GM21825 (cell line): ENCODE measurements around the gene AXIN1.
"Not testable (repeated sequence)": the region's sequence is repeated elsewhere in the genome, so short reads cannot be mapped to it uniquely, and the experiment has no call there.

ENCODE experiments used
- ATAC-seq: cut with Tn5 transposase; IDR thresholded peaks from one replicate; pipeline ENCODE4 v1.9.1; 2021; ENCODE audit warnings: mild to moderate bottlenecking, moderate library complexity; ENCODE audit not compliant: unreplicated experiment

AXIN1 gene

DNA sequence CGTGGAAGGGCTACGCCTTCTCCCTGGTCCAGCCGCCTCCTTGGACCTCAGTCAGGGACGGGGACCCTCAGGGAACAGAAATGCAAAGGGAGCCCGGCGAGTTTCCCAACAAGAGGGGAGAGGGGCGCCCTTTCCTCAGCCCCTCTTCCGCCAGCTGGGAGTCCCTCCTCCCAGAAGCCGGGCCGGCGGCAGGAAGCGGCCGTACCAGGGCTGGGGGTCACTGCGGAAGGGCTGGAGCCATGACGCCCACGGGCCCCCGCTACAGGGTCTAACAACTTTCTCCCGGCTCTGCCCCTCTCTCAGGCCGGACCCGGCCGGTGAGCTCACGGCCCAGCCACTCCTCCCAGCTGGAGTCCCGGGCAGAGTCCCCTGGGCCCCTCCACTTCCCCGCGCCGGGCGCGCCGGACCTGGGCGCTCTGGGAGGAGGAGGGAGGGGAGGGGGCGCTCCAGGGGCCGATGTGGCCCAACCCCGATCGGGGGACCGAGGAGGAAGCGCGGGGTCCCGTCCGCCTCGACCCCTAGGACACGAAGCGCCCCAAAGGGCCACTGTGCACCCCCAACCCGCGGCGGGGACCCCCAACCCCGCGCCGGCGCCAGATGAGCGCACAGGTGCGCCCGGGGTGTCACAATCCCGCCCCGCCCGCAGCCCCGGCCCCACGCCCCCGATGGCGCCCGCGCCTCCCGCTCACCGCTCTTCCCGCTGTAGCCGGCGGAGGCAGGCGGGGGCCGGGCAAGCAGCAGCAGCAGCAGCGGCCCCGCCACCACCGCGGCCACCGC is 28.7 kb upstream of the AXIN1 start:
- peak; percentile 17 for ATAC-seq

DNA sequence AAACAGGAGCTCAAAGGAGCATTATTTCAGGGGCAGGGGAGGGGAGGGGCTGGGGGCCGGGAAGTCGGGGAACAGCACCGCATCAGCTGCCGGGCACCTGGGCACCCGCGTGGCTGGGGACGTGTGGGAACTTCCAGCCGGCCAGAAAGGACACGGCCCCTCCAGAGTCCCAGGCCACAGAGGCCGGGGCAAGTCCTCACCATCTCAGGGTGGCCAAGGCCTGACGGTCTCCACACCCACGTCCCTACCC is 28.2 kb upstream of the AXIN1 start:
- ATAC-seq: peak; percentile 2

DNA sequence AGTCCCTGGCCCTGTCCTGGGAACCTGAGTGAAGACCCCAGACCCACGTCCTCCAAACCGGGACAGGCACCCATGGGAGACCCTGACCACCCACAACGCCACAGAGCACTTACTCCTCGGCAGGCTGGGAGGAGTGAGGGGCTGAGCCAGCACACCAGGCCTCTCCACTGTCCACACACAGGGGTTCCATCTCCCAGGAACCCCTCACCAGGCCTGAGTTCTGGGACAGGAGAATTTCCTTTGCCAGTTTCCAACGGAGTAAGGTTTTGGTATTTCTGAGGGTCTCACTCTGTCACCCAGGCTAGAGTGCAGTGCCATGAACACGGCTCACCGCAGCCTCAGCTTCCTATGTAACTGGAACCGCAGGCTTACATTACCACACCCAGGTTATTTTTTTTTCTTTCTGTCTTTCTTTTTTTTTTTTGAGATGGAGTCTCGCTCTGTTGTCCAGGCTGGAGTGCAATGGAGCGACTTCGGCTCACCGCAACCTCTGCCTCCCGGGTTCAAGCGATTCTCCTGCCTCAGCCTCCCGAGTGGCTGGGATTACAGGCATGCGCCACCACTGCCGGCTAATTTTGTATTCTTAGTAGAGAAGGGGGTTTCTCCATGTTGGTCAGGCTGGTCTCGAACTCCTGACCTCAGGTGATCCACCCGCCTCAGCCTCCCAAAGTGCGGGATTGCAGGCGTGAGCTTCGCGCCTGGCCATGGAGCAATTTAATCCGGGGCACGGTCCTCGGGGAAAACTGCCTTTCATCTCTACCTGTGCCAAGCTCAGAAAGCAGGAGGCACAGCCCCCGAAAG is 27.6 kb upstream of the AXIN1 start:
- ATAC-seq: no peak

DNA sequence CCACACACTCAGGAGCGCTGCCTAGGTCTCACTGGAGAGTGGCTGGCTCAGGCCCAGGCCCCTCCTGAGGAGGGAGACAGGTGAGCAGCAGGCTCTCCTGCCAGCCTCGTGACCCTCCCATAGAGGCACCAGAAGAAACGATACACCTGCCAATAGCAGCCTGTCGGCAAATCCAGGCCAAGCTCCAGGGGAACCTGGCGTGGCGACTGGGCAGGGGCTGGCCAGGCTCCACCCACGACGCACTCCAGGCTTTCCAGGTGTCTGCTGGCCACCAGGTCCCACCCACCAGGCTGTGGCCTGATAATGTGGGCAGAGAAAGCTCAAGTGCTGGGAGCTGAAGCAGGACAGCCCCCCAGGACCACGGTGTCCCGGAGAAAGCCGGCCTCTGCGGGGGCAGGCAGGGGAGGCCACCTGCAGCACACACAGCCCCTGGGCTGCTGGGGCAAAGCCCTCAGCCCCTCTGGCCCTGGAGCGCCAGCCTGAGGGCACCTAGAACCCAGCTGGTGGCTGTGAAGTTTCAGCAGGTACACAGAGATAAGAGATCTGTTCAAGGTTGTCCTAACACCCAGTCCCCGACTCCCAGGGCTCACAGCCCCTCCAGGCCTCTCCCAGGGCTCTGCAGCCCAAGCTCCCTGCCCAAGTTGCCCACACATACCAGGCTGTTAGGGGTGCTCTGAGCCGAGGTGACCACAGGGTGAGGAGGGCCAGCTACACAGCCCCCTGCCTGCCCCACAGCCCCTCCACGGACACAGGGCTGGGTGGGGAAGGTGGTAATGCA is 26.8 kb upstream of the AXIN1 start:
- ATAC-seq: no peak

DNA sequence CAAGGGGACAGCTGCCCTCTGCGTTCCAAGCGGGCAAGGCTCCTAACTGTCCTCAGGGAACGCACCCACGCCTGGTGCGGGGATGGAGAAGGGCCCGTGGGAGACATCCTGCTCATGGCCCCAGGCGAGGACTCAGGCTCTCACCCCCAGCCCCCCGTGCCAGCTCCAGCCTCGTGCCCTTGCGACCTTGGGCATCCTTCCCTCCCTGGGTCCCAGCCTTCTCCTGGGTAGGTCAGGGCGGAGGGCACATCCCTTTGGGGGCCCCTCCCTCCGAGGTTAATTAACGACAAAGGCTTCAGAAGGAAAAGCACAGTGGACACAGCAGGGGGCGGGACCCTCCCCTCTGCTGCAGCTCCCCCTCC is 26.3 kb upstream of the AXIN1 start:
- ATAC-seq: no peak

DNA sequence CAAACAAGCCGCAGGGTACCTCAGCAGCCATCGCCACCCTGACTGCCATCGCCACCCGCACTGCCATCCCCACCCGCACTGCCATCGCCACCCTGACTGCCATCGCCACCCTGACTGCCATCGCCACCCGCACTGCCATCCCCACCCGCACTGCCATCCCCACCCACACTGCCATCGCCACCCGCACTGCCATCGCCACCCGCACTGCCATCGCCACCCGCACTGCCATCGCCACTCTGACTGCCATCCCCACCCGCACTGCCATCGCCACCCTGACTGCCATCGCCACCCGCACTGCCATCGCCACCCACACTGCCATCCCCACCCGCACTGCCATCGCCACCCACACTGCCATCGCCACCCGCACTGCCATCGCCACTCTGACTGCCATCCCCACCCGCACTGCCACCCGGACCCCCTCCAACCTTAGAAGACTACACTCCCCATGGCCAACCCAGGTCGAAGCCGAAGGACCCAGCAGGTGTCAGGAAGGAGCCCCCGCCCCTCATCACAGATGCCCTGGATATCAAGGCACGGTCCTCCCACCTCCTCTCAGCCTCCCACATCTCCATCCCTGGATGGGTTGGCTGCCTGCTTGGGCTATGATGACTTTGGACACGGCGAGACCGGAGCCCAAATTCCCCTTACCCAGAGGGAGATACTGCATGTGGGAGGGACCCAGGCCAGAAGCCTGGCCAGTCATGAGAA is 25.7 kb upstream of the AXIN1 start:
- ATAC-seq: not testable (repeated sequence)

DNA sequence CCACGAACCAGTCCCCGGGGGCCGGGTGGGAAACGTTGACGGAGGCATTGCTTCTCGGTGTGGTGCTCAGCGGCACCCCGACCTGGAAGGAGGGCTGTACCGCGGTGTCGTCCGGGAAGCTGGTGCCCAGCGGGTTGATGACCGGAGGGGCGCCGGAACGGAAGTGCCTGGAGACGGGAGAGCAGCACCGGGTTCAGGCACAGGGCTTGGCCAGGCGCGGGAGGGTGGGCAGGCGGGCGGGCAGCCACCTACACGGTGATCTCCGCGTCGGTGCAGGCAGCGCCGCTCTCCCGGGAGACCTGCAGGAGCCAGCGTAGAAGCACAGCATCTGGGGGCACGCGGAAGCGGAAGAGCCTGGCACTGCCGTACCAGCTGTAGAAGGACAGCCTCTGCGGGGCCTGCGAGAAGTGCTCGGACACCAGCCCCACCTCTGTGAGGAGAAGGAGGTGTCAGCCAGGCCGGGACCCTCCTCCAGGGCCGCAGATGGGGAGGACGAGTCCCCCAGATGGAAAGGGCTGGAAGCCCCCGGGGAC is 25.0 kb upstream of the AXIN1 start:
- ATAC-seq: no peak

DNA sequence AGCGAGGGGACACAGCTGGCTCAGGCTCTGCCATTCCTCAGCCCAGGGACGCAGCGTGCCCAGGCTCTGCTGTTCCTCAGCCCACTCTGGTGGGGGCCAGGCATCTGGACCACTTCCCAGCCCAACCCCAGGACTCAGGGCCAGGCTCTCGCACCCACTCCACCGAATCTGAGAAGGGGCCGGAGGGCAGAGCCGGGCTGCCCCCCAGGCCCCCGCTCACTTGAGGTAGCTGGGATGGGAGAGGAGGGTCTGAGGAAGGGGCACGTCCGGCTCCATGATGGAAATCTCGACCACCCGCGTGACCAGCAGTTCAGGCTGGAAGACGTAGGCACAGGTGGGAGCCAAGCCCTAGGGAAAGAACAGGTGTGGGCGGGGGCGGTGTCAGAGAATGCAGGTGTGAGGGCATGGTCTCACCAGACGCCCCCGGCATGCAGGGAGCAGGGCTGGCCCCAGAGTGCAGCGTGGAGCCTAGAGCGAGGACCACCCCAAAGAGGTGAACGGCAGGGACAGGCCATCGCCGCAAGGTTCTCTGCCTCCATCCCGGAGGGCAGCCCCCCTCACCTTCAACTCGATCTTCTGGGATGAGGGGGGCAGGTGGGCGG is 24.4 kb upstream of the AXIN1 start:
- no peak for ATAC-seq

DNA sequence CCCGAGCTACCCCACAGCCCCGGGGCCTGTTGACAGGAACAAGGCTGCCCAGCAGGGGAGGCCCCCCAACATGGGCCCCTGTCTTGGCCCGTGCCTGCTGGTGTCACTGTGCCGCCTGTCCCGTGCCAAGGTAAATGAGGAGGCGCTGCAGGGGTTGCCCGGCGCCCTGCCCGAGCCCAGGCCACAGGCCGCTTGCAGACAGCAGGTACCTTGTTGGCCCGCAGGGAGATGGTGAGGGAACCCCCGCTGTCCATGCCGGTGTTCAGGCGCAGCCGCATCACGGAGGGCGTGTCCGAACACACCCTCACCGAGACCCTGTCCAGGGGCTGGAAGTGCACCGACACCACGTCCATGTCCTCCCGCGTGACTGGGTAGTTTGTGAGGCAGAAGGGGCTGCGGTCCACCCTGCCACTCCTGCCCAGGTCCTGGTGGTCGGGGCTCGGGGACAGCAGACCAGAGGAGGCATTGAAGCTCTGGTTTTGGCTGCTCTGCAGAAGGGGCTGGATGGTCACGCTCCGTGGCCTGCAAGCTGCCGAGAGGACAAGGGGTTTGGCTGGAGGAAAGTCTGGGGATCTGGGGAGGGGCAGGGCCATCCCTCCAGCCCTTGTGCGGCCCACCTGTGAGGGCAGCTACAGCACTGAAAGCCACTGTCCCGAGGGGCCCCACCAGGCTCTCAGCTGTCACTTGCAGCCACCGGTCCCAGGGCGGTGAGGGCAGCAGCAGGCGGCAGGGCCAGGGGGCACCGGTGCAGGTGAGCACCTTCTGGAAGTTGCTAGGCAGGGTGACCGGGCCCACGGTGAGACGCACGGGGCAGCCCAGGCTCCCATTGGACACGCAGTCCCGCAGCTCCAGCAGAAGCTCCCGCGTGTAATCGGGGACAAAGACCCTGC is 23.6 kb upstream of the AXIN1 start:
- no peak for ATAC-seq

DNA sequence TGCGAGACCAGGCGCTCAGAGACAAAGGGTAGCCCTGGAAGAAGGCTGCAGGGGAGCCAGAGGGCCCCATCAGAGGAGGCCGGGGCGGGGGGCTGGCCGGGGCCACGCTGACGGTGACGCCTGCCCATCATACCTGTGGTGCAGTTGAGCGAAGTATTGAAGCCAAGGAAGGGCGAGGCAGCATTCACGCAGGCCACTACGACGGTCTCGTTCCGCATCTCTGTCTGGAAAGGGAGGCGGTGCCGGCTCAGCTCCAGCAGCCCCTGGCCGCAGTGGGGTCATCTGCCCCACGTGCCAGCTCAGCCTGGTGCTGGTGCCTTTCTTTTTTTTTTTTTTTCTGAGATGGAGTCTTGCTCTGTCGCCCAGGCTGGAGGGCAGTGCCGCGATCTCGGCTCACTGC is 22.7 kb upstream of the AXIN1 start:
- ATAC-seq: no peak

DNA sequence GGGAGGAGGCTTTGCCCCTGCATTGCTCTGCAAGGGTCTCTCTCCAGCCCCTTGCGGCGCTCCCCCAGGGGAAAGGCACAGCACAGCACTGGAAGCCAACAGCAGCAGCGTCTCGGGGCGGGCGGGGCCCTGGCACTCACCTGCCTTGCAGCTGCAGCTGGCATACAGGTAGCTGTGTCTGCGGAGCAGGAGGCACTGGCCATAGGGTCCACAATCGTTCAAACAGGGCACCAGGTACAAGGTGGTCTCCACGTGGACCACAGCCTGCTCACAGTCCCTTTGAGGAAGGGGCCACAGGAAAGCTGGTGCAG is 22.0 kb upstream of the AXIN1 start:
- ATAC-seq: no peak

DNA sequence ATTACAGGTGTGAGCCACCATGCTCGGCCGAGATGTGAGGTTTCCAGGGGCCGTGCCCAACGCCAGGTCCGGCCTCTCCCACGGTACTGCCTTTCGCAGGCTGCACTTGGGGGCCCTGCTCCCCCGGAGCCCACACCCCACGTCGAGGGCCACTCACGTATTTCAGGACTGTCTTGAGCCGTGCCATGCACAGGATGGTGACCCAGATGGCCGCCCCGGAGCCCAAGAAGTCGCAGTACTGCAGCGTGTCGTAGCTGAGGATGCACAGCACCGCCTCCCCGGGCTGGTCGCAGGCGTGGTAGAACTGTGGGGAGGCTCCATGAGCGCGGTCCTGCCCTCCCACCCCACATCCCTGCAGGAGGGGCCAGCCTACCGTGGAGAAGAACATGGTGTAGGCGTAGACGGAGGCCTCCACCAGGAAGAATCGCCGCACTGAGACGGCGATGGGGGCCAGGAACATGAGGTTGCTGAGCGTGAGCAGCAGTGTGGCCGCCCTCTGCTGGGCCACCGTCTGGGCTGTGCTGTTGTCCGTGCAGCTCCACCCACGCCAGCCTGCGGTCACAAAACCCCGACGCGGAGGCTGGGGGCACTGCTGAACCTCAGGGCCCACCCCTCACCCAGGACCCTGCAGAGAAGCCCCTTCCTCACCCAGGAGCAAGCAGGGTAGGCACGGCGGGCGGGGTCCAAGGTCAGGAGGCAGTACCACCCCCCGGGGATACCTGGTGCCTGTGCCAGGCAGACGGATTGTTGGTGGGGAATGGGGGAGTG is 21.5 kb upstream of the AXIN1 start:
- ATAC-seq: no peak

DNA sequence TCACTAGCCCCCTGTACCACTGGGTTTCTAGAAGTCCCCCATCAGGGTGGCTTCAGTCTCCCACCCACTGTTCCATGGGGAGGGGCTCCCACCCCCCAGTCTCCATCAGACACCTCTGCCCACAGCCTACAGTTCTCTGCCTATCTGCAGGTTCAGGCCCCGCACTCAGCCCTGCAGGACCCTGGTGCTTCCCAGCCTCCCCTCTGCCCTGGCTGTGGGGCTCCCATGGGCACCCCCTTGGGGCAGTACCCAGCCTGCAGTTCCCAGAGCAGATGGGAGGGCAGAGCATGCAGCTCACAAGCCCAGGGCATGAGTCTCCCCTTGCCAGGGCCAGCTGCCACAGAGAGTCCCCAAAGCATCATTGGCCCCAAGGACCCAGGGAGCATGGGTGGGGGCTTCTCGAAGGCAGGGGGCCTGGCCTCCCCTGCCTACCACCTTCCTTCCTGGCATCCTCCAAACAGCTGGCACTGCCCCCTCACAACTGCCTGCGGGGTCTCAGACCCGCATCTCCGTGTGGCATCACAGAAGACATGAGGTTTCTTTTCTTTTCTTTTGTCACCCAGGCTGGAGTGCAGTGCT is 20.6 kb upstream of the AXIN1 start:
- no peak for ATAC-seq

DNA sequence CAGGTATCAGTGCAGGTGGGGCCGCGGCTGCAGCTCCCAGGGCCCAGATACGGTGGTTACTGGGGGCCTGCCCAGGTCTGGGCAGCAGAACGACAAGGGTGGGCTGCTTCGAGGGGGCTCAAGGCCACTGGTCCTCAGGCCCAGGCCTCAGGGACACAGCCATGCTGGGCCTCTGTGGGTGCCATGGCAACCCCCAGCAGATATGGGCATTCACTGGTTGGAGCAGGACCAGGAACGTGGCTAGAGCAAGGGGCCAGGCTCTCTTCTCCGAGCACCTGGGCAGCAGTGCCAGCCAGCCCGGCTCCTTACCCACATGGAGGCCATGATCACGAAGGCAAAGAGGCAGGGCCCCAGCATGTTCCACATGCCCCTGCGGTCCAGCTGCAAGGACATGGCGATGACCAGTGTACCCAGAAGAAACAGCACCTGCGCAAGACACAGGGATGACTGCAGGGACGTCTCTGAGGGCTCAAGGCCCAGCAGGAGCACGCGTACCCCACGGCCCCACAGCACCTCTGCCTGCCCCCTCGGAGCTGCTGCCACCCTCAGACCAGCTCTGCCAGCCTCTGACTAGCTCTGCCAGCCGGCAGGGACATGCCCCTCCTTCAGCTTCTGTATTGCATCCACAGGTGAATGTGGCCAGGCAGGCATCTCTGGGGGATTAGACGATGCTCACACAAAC is 19.9 kb upstream of the AXIN1 start:
- no peak for ATAC-seq

DNA sequence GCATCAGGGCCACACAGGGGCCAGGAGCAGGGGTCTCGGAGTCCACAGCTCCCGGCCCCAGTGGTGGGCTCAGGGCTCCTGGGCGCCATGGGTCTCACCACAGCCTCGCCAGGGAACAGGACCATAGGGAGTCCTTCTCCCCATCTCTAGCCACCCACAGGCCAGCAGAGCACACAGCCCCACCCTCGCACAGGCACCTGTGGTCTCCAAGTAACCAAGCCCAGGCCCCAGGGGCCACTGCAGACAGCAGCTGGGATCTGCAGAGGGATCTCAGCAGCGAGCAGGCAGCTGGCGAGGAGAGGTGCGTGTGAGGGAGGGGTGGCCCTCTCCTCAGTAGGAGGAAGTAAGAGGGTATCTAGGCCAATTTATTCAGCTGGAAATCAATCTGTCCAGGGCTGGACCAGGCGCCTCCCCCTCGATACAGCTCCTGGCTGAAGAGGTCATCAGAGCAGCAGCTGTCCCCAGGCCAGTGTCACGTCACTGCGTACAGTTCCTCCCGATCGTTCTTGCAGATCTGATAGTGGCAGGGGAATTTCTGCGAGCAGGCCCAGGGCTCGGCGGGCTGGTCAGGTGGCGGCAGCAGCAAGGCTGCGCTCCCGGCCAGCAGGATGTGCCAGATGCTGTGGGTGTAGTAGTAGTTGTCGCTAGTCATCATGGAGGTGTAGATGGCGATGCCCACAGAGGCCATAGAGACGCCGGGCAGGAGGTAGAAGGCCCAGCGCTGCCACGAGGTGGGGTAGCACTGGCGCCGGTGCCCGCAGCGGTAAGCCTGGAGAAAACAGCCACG is 19.2 kb upstream of the AXIN1 start:
- no peak for ATAC-seq

DNA sequence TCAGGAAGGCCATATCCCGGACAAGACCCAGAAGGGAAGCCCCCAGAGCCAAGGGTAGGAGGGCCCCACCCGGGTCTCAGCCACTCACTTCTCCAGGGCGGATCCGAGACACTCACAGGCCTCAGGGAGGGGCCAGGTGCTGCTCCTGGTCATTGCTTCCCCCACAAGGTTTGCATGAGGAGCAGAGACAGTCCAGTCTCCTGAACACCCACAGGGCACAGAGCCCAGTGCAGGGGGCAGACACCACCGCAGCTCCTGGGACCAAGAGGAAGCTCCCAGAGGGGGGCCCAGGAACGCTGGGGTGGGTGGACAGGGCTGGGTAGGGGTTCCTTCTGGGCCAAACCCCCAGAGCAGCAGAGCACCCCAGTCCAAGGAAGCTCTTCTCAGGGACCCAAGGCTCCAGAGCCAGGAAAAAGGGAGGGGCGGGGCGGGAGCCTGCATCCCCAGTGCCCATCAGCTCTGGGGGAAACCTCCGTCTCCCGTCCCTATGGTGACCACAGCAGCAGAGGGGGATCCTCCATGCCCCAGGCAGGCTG is 18.5 kb upstream of the AXIN1 start:
- no peak for ATAC-seq

DNA sequence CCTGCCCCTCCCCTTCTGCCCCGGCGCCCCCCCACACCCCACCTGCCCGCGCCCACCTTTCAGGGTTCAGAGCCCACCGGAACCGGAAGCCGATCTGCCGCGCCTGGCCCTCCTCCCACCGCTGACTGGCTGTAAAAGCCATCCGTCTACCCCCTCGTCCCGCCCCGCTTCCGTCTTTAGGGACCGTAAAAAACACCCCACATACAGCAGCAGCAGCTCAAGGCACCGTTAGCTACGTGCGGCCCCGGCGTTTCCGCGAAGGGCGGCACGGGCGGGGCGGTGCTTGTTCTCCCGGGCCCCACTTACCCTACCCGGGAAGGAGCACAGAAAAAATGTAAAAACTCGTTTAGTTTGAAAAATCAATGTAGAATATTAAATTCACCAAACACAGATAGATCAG is 17.9 kb upstream of the AXIN1 start, which contains the start of gene MRPL28:
Gene MRPL28, minus strand, starts transcription at position 96 of the 400 bp plus-strand sequence. CDS start 320 bp downstream, outside the sequence.
- peak; percentile 57 for ATAC-seq
